MM.1S (cell line): Measurements from ENCODE around the gene PRR23E.

ENCODE experiments used
- CTCF ChIP-seq: fragments of 300-600 bp; sonication (generic); IDR thresholded peaks from 2 replicates; pipeline ENCODE4 v1.5.1; 2016; ENCODE audit warnings: antibody characterized with exemption, low read length, mixed read lengths
- EZH2 ChIP-seq: fragments of 300-600 bp; sonication (generic); optimal IDR thresholded peaks from 2 replicates; pipeline ENCODE3; 2017; ENCODE audit warnings: low read depth, mild to moderate bottlenecking, antibody characterized with exemption, low read length, mixed read lengths
- EZH2phosphoT487 ChIP-seq: fragments of 300-600 bp; sonication (generic); IDR thresholded peaks from 2 replicates; pipeline ENCODE4 v1.6.1; 2018; ENCODE audit warnings: antibody characterized with exemption, low read length

- no peak for TF ChIP-seq CTCF
- TF ChIP-seq EZH2, result no peak
- TF ChIP-seq EZH2phosphoT487, result no peak
Measured at GRCh38 chr3:127233371-127233770, 40.4 kb downstream of the PRR23E start.
